WI38 (cell line): ENCODE results near the gene DBNL.

ENCODE experiments used
- H3K4me3 ChIP-seq: 2 replicates; pipeline ENCODE4 v1.5.1; 2011; ENCODE audit warnings: low read depth, mild to moderate bottlenecking, control low read depth, low read length
- CTCF ChIP-seq: IDR thresholded peaks from 2 replicates; pipeline ENCODE4 v1.5.1; 2012; ENCODE audit warnings: low read depth, mild to moderate bottlenecking, control low read depth, low read length

Gene DBNL

GRCh38 chr7:44100458-44101302 is 56.2 kb downstream of the DBNL start:
- no peak overlapping the region for H3K4me3 ChIP-seq
- no peak for TF ChIP-seq CTCF

GRCh38 chr7:44101303-44101965 is 56.9 kb downstream of the DBNL start:
- no peak overlapping the region for H3K4me3 ChIP-seq
- no peak for TF ChIP-seq CTCF

DNA sequence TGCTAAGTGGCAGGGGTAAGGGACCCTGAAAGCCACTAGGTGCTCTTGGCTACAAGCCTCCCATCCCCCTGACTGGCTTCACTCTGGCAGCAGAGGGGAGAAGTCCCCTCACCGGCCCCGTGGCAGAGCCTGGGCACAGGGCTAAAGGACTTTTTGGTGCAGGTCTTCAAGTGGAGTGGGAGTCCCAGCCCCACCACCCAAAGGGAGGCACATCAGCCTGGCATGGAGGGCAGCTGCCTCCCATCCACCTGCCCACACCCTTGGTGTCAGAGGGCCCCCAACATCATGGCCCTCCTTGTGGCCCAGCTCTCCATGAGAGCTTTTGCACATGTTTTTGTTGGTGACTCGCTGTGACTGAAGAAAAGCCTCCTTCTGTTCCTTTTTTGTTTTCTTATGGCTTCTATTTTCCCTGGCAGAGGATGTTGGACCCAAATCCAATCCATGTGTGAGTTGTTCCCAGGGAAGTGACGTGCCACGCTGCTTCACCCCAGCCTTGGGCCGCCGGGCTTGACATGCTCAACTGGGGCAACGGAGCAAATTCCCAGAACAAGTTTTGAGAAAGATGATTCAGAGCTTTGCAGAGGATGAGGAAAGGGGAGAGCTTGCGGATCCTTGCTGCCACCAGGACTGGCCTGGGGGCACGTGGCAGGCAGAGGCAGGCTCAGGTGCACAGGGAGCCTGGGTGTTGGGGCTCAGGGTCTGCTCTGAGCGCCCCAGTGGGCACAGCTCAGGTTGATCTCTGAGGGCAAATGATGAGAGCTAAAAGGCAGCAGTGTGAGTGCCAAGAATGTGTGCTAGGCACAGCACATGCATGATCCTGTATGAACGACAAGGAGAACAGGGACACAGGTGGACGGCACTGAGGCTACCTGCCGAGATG is 57.7 kb downstream of the DBNL start:
- TF ChIP-seq CTCF: no peak
- no peak overlapping the region for H3K4me3 ChIP-seq

- TF ChIP-seq CTCF: no peak
- no peak overlapping the region for H3K4me3 ChIP-seq
These were observed 58.5 kb downstream of the DBNL start for GRCh38 chr7:44102846-44103565.

- no peak for TF ChIP-seq CTCF
- no peak overlapping the region for H3K4me3 ChIP-seq
These were observed 59.0 kb downstream of the DBNL start for GRCh38 chr7:44103566-44103922.

GRCh38 chr7:44103923-44104859 is 59.7 kb downstream of the DBNL start, which contains the start of gene AEBP1:
Gene AEBP1 (plus strand): TSS chr7:44104345. CDS start chr7:44104666, 321 bp downstream.
- peak within 1 kb of the TSS; percentile 61 for H3K4me3 ChIP-seq
- no peak for TF ChIP-seq CTCF
